ENCODE data around the gene RENBP. TPM values are rescaled to one million over a fixed set of nuclear protein-coding genes. Genes with fewer than 3 reads are reported as not detected.
A peak's percentile ranks its signal among the peaks of the same experiment; 100 is the strongest.

The RENBP gene
- polyA plus RNA-seq, 3 donors, result 2.7 to 125 (median 3.8) TPM

- no peak overlapping the region for H3K4me3 Mint-ChIP-seq
- peaks cover 26% of the 10 kb centered on the region for H3K4me1 Mint-ChIP-seq
- H3K27ac ChIP-seq (ENCODE audit: low read depth in 1 of 2, low read length in 2 of 2), result peak overlapping the region in 1 of 2 donors; percentile 11
Observed at GRCh38 chrX:153931151-153931550, 13.3 kb downstream of the RENBP start.

More at GRCh38 chrX:153931151-153931550, 13.3 kb downstream of the RENBP start:
- H3K9ac ChIP-seq (ENCODE audit: insufficient read depth, low read length, poor library complexity, severe bottlenecking), result no peak overlapping the region
- peaks cover 81% of the 10 kb centered on the region for H4K20me1 ChIP-seq (ENCODE audit: insufficient read depth, low read length)
- no peak overlapping the region for H3K4me2 ChIP-seq (replicated peaks; ENCODE audit: extremely low read depth, low read length, poor library complexity, severe bottlenecking)
- 100% methylated on average over 4 of the region's 8 CpGs for WGBS (ENCODE audit: insufficient coverage)
- Mint-ChIP-seq H3K36me3 (peaks cover 17 to 32% of the 10 kb centered on the region in 2 donors), H3K27me3 (ENCODE audit: low read depth in 3 of 3) (peaks cover 0 to 35% (median 2%) of the 10 kb centered on the region in 3 donors), H3K9me3 (peaks cover 0 to 19% (median 6%) of the 10 kb centered on the region in 7 donors), H3K27ac (peak overlapping the region in 6 of 7 donors; percentile 6 to 70 (median 50))
- DNase-seq, result no peak
- no peaks in the 10 kb centered on the region for H3K9me3 ChIP-seq (replicated peaks in 1 of 2; ENCODE audit: control insufficient read depth in 1 of 2, insufficient read depth in 1 of 2, low read length in 2 of 2)
- intact Hi-C loops (cut with micrococcal nuclease), result no loop called here
- H3K79me2 ChIP-seq (ENCODE audit: insufficient read depth, low read length), result peaks cover 47% of the 10 kb centered on the region
- no peak overlapping the region for H3K4me3 ChIP-seq (replicated peaks in 1 of 3; ENCODE audit: low read depth in 2 of 3, low read length in 3 of 3)
- TF ChIP-seq CTCF (IDR thresholded peaks at IDR 0.05), result no peak
- peaks cover 47 to 62% of the 10 kb centered on the region in 2 donors for H3K4me1 ChIP-seq (ENCODE audit: control insufficient read depth in 1 of 2, insufficient read depth in 2 of 2, low read length in 2 of 2)
- H3K36me3 ChIP-seq (replicated peaks in 1 of 2; ENCODE audit: control insufficient read depth in 1 of 2, insufficient read depth in 2 of 2, low read length in 2 of 2), result peaks cover 31 to 36% of the 10 kb centered on the region in 2 donors
- H3K27me3 ChIP-seq (ENCODE audit: control insufficient read depth in 2 of 2, insufficient read depth in 2 of 2, low read length in 2 of 2), result peaks cover 0 to 3% of the 10 kb centered on the region in 2 donors
- H2AFZ ChIP-seq (ENCODE audit: insufficient read depth, low read depth, low read length, poor library complexity, severe bottlenecking), result no peak overlapping the region

Data from CD14-positive monocyte (primary cell).